SK-N-SH treated with all-trans-retinoic acid at 6 μM for 48 hours (cell line): ENCODE measurements around the gene ERH.

Experiments
- BACH2 ChIP-seq: fragments of 250-450 bp; sonication (Bioruptor Pico); IDR thresholded peaks from 2 replicates; pipeline ENCODE4 v1.9.0; 2021; ENCODE audit warnings: mild to moderate bottlenecking, borderline replicate concordance
- CSDC2 ChIP-seq: fragments of 250-450 bp; sonication (Bioruptor Pico); IDR thresholded peaks from 2 replicates; pipeline ENCODE4 v1.5.0; 2020; ENCODE audit warnings: mild to moderate bottlenecking, moderate library complexity
- GLIS3 ChIP-seq: fragments of 250-450 bp; sonication (Bioruptor Pico); IDR thresholded peaks from 2 replicates; pipeline ENCODE4 v1.5.0; 2020; ENCODE audit warnings: mild to moderate bottlenecking, moderate library complexity
- RARB ChIP-seq: fragments of 250-450 bp; sonication (Bioruptor Pico); IDR thresholded peaks from 2 replicates; pipeline ENCODE4 v1.8.0; 2021; ENCODE audit warnings: mild to moderate bottlenecking, moderate library complexity
- SNAI2 ChIP-seq: fragments of 250-450 bp; sonication (Bioruptor Pico); IDR thresholded peaks from 2 replicates; pipeline ENCODE4 v1.5.0; 2020; ENCODE audit warnings: mild to moderate bottlenecking, moderate library complexity
- TCF4 ChIP-seq: fragments of 250-450 bp; sonication (Bioruptor Pico); IDR thresholded peaks from 2 replicates; pipeline ENCODE4 v1.8.0; 2021; ENCODE audit warnings: mild to moderate bottlenecking, moderate library complexity, borderline replicate concordance
- TOX ChIP-seq: fragments of 250-450 bp; sonication (Bioruptor Pico); IDR thresholded peaks from 2 replicates; pipeline ENCODE4 v1.8.0; 2021; ENCODE audit warnings: mild to moderate bottlenecking, moderate library complexity, borderline replicate concordance
- ZC3H10 ChIP-seq: fragments of 250-450 bp; sonication (Bioruptor Pico); IDR thresholded peaks from 2 replicates; pipeline ENCODE4 v1.5.1; 2021; ENCODE audit warnings: mild to moderate bottlenecking, moderate library complexity
- ZFP3 ChIP-seq: fragments of 250-450 bp; sonication (Bioruptor Pico); IDR thresholded peaks from 2 replicates; pipeline ENCODE4 v1.5.0; 2020; ENCODE audit warnings: mild to moderate bottlenecking, moderate library complexity
- ZFP30 ChIP-seq: fragments of 450-650 bp; formaldehyde crosslinking; IDR thresholded peaks from 2 replicates; pipeline ENCODE4 v1.5.0; 2022; ENCODE audit warnings: mild to moderate bottlenecking, moderate library complexity
- TF ChIP-seq, protein P1 (sequence below): fragments of 250-450 bp; sonication (Bioruptor Pico); IDR thresholded peaks from 2 replicates; pipeline ENCODE4 v1.8.0; 2021; ENCODE audit warnings: low read depth, mild to moderate bottlenecking, moderate library complexity, borderline replicate concordance
- TF ChIP-seq, protein P2 (sequence below): fragments of 250-450 bp; sonication (Bioruptor Pico); IDR thresholded peaks from 2 replicates; pipeline ENCODE4 v1.5.1; 2021; ENCODE audit warnings: mild to moderate bottlenecking, moderate library complexity
- TF ChIP-seq, protein P3 (sequence below): fragments of 250-450 bp; sonication (Bioruptor Pico); IDR thresholded peaks from 2 replicates; pipeline ENCODE4 v1.8.0; 2020; ENCODE audit warnings: mild to moderate bottlenecking, moderate library complexity, borderline replicate concordance
- TF ChIP-seq, protein P4 (sequence below): fragments of 250-450 bp; sonication (Bioruptor Pico); IDR thresholded peaks from 2 replicates; pipeline ENCODE4 v1.5.0; 2020; ENCODE audit warnings: mild to moderate bottlenecking, moderate library complexity

DNA sequence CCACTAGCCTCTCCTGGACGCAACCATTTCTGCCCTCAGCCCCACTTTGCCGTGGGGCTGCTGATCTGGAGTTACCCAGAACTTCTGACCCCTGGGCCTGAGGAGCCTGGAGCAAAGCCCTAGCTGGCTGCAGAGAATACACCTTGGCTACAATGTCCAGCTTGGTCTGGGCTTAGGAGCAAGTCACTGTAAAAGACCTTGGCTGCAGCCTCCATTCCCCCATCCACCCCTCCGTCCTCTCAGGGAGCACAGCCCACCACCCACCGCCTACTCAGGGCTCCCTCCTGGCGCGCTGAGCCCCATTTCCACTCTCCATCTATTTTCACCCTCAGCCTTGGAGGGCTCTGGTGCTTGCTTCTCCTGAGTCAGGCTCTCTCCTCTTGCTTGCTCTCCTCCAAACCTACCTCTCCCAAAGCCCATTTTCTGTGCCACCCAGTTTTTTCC lies 42.9 kb downstream of the ERH start:
- TF ChIP-seq ZFP30 (no peak), SNAI2 (CRISPR knock-in tag) (no peak), ZFP3 (CRISPR knock-in tag) (no peak), RARB (CRISPR knock-in tag) (no peak), TOX (CRISPR knock-in tag) (no peak), GLIS3 (CRISPR knock-in tag) (no peak), BACH2 (CRISPR knock-in tag) (no peak), TCF4 (no peak), CSDC2 (no peak), ZC3H10 (CRISPR knock-in tag) (no peak)
- TF ChIP-seq, protein P1, sequence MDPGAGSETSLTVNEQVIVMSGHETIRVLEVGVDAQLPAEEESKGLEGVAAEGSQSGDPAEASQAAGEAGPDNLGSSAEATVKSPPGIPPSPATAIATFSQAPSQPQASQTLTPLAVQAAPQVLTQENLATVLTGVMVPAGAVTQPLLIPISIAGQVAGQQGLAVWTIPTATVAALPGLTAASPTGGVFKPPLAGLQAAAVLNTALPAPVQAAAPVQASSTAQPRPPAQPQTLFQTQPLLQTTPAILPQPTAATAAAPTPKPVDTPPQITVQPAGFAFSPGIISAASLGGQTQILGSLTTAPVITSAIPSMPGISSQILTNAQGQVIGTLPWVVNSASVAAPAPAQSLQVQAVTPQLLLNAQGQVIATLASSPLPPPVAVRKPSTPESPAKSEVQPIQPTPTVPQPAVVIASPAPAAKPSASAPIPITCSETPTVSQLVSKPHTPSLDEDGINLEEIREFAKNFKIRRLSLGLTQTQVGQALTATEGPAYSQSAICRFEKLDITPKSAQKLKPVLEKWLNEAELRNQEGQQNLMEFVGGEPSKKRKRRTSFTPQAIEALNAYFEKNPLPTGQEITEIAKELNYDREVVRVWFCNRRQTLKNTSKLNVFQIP (CRISPR knock-in tag), result no peak
- TF ChIP-seq, protein P2, sequence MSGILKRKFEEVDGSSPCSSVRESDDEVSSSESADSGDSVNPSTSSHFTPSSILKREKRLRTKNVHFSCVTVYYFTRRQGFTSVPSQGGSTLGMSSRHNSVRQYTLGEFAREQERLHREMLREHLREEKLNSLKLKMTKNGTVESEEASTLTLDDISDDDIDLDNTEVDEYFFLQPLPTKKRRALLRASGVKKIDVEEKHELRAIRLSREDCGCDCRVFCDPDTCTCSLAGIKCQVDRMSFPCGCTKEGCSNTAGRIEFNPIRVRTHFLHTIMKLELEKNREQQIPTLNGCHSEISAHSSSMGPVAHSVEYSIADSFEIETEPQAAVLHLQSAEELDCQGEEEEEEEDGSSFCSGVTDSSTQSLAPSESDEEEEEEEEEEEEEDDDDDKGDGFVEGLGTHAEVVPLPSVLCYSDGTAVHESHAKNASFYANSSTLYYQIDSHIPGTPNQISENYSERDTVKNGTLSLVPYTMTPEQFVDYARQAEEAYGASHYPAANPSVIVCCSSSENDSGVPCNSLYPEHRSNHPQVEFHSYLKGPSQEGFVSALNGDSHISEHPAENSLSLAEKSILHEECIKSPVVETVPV, result no peak
- TF ChIP-seq, protein P3, sequence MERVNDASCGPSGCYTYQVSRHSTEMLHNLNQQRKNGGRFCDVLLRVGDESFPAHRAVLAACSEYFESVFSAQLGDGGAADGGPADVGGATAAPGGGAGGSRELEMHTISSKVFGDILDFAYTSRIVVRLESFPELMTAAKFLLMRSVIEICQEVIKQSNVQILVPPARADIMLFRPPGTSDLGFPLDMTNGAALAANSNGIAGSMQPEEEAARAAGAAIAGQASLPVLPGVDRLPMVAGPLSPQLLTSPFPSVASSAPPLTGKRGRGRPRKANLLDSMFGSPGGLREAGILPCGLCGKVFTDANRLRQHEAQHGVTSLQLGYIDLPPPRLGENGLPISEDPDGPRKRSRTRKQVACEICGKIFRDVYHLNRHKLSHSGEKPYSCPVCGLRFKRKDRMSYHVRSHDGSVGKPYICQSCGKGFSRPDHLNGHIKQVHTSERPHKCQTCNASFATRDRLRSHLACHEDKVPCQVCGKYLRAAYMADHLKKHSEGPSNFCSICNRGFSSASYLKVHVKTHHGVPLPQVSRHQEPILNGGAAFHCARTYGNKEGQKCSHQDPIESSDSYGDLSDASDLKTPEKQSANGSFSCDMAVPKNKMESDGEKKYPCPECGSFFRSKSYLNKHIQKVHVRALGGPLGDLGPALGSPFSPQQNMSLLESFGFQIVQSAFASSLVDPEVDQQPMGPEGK, result no peak
- TF ChIP-seq, protein P4, sequence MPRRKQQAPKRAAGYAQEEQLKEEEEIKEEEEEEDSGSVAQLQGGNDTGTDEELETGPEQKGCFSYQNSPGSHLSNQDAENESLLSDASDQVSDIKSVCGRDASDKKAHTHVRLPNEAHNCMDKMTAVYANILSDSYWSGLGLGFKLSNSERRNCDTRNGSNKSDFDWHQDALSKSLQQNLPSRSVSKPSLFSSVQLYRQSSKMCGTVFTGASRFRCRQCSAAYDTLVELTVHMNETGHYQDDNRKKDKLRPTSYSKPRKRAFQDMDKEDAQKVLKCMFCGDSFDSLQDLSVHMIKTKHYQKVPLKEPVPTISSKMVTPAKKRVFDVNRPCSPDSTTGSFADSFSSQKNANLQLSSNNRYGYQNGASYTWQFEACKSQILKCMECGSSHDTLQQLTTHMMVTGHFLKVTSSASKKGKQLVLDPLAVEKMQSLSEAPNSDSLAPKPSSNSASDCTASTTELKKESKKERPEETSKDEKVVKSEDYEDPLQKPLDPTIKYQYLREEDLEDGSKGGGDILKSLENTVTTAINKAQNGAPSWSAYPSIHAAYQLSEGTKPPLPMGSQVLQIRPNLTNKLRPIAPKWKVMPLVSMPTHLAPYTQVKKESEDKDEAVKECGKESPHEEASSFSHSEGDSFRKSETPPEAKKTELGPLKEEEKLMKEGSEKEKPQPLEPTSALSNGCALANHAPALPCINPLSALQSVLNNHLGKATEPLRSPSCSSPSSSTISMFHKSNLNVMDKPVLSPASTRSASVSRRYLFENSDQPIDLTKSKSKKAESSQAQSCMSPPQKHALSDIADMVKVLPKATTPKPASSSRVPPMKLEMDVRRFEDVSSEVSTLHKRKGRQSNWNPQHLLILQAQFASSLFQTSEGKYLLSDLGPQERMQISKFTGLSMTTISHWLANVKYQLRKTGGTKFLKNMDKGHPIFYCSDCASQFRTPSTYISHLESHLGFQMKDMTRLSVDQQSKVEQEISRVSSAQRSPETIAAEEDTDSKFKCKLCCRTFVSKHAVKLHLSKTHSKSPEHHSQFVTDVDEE, result no peak
